Parathyroid adenoma (tissue), 2 donors: ENCODE data around the gene ADCY2.

Source experiments
- H2AFZ ChIP-seq: fragments of 300-600 bp; sonication (generic); one replicate; pipeline ENCODE4 v1.7.0; 2017; ENCODE audit warnings: antibody characterized with exemption, mild to moderate bottlenecking
- H3K27ac ChIP-seq: fragments of 300-600 bp; sonication (generic); one replicate; pipeline ENCODE4 v1.7.0; 2017
- H3K27me3 ChIP-seq: fragments of 300-600 bp; sonication (generic); one replicate; pipeline ENCODE4 v1.7.0; 2017; ENCODE audit warnings: low read length; ENCODE audit not compliant: control insufficient read depth, insufficient read depth
- H3K36me3 ChIP-seq: fragments of 300-600 bp; sonication (generic); one replicate; pipeline ENCODE4 v1.7.0; 2017; ENCODE audit warnings: low read length; ENCODE audit not compliant: control insufficient read depth, insufficient read depth
- H3K4me1 ChIP-seq: fragments of 300-600 bp; sonication (generic); one replicate; pipeline ENCODE4 v1.7.0; 2017; ENCODE audit warnings: control low read depth
- H3K4me2 ChIP-seq: fragments of 300-600 bp; sonication (generic); one replicate; pipeline ENCODE4 v1.7.0; 2017; ENCODE audit warnings: low read length
- H3K4me3 ChIP-seq: fragments of 300-600 bp; sonication (generic); one replicate; pipeline ENCODE4 v1.7.0; 2017; ENCODE audit warnings: low read depth, low read length
- H3K79me2 ChIP-seq: fragments of 300-600 bp; sonication (generic); one replicate; pipeline ENCODE4 v1.7.0; 2017; ENCODE audit warnings: control low read depth
- H3K9ac ChIP-seq: fragments of 300-600 bp; sonication (generic); one replicate; pipeline ENCODE4 v1.7.0; 2017; ENCODE audit warnings: mild to moderate bottlenecking
- H3K9me3 ChIP-seq: fragments of 300-600 bp; sonication (generic); one replicate; pipeline ENCODE4 v1.7.0; 2017; ENCODE audit warnings: low read length; ENCODE audit not compliant: control insufficient read depth
- TF ChIP-seq, protein P1 (sequence below): fragments of 300-600 bp; sonication (generic); IDR thresholded peaks from one replicate; pipeline ENCODE4 v1.7.0; 2017; ENCODE audit warnings: antibody characterized with exemption, mild to moderate bottlenecking
- donor health status: primary hyperparathyroidism.

ADCY2 gene

DNA sequence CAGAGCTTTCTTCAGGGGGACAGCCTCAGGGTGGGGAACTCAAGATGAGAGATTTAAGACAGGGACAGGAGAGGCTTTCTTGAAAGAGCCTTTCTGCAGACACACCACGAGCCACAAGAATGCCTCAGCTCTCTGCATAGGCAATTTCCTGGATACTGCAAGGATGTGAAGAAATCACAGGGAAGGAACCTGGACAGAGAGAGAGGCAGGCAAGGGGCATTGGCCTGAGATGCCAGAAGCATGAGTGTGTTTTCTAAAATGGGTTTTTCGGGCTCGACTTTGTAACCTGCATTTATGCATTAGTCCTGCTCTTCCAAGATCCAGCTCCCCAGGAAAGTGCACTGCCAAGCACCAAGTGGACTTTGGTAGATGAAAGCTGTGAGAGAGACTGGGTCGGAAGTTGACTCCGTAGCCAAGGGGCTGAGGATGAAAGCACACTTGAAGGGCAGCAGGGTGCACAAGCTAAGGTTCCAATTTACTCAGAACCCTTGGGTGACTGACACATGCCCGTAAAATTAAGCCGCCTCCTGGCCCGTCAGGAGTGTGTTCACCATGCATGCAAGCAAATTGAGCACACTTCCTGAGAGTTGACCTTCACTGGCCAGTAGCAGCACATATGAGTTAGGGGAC is 364.1 kb downstream of the ADCY2 start:
- Histone ChIP-seq H3K4me1 (peaks cover 4% of the 10 kb centered on the region), H3K79me2 (no peaks in the 10 kb centered on the region), H2AFZ (no peak overlapping the region), H3K9me3 (no peaks in the 10 kb centered on the region), H3K27me3 (no peaks in the 10 kb centered on the region), H3K4me3 (no peak overlapping the region), H3K36me3 (no peaks in the 10 kb centered on the region), H3K27ac (no peak overlapping the region), H3K9ac (no peak overlapping the region), H3K4me2 (no peak overlapping the region)
- TF ChIP-seq, protein P1, sequence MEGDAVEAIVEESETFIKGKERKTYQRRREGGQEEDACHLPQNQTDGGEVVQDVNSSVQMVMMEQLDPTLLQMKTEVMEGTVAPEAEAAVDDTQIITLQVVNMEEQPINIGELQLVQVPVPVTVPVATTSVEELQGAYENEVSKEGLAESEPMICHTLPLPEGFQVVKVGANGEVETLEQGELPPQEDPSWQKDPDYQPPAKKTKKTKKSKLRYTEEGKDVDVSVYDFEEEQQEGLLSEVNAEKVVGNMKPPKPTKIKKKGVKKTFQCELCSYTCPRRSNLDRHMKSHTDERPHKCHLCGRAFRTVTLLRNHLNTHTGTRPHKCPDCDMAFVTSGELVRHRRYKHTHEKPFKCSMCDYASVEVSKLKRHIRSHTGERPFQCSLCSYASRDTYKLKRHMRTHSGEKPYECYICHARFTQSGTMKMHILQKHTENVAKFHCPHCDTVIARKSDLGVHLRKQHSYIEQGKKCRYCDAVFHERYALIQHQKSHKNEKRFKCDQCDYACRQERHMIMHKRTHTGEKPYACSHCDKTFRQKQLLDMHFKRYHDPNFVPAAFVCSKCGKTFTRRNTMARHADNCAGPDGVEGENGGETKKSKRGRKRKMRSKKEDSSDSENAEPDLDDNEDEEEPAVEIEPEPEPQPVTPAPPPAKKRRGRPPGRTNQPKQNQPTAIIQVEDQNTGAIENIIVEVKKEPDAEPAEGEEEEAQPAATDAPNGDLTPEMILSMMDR, result no peak

DNA sequence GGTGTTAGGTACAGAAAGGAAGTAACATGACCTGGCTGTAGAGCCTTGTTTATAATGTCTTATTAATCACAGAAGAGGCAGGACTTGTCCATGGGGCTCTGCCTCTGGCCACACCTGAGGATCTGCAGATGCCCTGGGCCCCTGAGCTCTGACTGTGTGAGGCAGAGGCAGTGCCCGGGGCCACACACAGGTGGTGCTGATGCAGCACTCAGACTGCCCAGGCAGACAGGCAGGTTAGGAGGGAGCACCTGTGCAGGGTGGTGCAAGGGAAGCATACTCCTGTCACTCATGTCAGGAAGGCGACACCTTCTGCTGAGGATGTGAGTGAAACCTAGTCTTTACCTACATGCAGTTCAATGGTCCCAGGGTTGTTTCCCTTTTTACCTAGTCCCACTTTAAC is 366.3 kb downstream of the ADCY2 start:
- Histone ChIP-seq H3K9me3 (no peaks in the 10 kb centered on the region), H3K27me3 (no peaks in the 10 kb centered on the region), H3K79me2 (no peaks in the 10 kb centered on the region), H3K4me2 (no peak overlapping the region), H3K4me3 (no peak overlapping the region), H3K27ac (no peak overlapping the region), H2AFZ (no peak overlapping the region), H3K9ac (no peak overlapping the region), H3K4me1 (peaks cover 4% of the 10 kb centered on the region), H3K36me3 (no peaks in the 10 kb centered on the region)
- TF ChIP-seq, protein P1, result peak; percentile 46

DNA sequence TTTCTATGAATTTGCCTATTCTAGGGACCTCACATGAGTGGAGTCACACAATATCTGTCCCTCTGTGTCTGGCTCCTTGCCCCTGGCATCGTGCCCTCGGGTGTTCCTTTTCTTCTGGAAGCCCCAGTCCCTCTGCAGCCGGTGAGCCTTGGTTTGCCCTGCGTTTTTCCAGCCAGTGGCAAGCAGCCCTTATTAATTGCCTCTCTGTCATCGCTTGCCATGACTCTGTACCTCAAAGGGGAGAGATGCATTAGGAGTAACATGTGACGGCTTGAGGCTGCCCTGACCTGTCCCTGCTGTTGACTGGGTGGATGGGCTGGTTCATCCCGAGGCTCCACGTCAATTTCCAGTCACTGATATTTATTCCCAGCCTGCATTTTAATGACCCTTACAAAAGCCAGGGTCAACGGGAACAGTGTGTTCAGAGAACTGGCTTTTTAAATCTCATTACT is 367.7 kb downstream of the ADCY2 start:
- no peaks in the 10 kb centered on the region for H3K27me3 ChIP-seq
- H3K4me1 ChIP-seq, result peaks cover 4% of the 10 kb centered on the region
- no peak overlapping the region for H3K4me3 ChIP-seq
- H3K4me2 ChIP-seq, result no peak overlapping the region
- H3K9ac ChIP-seq, result no peak overlapping the region
- no peak overlapping the region for H3K27ac ChIP-seq
- no peaks in the 10 kb centered on the region for H3K79me2 ChIP-seq
- no peaks in the 10 kb centered on the region for H3K36me3 ChIP-seq
- peak overlapping the region; percentile 51 for H2AFZ ChIP-seq
- TF ChIP-seq, protein P1, result no peak
- H3K9me3 ChIP-seq, result no peaks in the 10 kb centered on the region

DNA sequence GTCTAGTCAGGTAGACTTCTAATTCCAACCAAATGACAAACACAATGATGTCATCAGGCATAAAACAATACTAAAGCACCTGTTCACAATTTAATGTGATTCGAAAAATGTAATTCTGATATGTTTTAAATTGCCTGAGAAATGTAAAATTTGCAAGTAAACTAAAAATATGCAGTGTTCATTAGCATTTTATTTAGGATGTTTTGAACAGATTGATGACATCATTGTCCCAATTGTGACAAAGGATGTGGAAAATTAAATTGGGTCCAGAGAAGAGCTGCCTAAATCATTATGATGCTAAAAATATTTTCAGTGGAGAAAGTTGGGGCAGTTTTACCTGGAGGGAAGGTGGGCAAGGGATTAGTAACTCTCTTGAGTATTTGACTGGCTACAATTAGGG is 368.5 kb downstream of the ADCY2 start:
- TF ChIP-seq, protein P1, result no peak
- H3K27ac ChIP-seq, result no peak overlapping the region
- H3K4me2 ChIP-seq, result no peak overlapping the region
- no peaks in the 10 kb centered on the region for H3K27me3 ChIP-seq
- H3K4me1 ChIP-seq, result peaks cover 4% of the 10 kb centered on the region
- no peaks in the 10 kb centered on the region for H3K79me2 ChIP-seq
- no peak overlapping the region for H2AFZ ChIP-seq
- no peak overlapping the region for H3K9ac ChIP-seq
- H3K9me3 ChIP-seq, result no peaks in the 10 kb centered on the region
- no peak overlapping the region for H3K4me3 ChIP-seq
- no peaks in the 10 kb centered on the region for H3K36me3 ChIP-seq

DNA sequence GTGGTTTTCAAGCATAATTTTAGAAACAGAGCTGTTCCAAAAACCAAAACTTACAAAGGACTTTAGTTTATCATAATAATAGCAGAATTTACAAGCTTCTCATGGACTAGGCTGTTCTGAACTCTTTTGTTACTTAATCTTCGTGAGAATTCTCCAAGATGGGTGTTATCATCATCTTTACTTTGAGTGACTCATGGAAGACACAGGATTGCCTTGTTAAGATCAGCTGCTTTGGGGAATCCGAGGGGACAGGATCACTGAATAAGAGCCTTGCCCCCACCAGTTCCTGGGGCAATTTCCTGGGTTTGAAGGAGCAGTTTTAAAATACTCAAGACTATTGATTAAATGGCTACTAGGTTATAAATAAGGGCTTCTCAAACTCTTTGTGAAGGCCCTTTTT is 374.5 kb downstream of the ADCY2 start:
- H2AFZ ChIP-seq, result no peak overlapping the region
- no peaks in the 10 kb centered on the region for H3K4me1 ChIP-seq
- H3K4me2 ChIP-seq, result no peak overlapping the region
- TF ChIP-seq, protein P1, result no peak
- no peaks in the 10 kb centered on the region for H3K9me3 ChIP-seq
- H3K4me3 ChIP-seq, result no peak overlapping the region
- no peaks in the 10 kb centered on the region for H3K79me2 ChIP-seq
- H3K27me3 ChIP-seq, result no peaks in the 10 kb centered on the region
- H3K36me3 ChIP-seq, result no peaks in the 10 kb centered on the region
- no peak overlapping the region for H3K9ac ChIP-seq
- no peak overlapping the region for H3K27ac ChIP-seq
